ENCODE data around the gene GPR31. TPM values are rescaled to one million over a fixed set of nuclear protein-coding genes. Genes with fewer than 3 reads are reported as not detected.

The GPR31 gene
- total RNA-seq, 4 donors from 2014 or later = not detected

DNA sequence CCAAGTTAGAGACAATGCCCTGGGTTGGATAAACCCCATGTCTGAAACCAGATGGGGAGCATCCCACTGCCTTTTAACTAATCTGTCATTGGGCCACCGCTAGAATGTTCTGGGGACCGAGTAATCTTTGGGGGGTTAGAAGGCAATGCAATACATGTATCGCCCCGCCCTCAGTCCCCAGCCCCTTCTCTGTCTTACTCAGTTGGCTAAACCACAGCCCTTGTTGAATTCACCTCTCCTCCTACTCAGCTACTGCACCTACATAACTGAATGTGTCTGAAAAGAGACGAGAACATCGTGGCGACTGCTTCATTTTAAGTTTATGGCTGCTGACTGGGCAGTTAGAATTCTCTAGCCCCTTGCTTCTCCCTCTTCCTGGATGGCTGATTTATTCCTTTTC is 50.0 kb downstream of the GPR31 start:
- H3K27me3 ChIP-seq = no peaks in the 10 kb centered on the region
- H3K9me3 ChIP-seq = no peaks in the 10 kb centered on the region
- ATAC-seq = no peak
- WGBS, 2 donors (ENCODE audit: low coverage in 1 of 2) = 75 to 92% methylated on average over 4 to 7 of the region's 7 CpGs
- TF ChIP-seq POLR2AphosphoS5 (IDR thresholded peaks at IDR 0.05) = no peak
- TF ChIP-seq, protein P1, sequence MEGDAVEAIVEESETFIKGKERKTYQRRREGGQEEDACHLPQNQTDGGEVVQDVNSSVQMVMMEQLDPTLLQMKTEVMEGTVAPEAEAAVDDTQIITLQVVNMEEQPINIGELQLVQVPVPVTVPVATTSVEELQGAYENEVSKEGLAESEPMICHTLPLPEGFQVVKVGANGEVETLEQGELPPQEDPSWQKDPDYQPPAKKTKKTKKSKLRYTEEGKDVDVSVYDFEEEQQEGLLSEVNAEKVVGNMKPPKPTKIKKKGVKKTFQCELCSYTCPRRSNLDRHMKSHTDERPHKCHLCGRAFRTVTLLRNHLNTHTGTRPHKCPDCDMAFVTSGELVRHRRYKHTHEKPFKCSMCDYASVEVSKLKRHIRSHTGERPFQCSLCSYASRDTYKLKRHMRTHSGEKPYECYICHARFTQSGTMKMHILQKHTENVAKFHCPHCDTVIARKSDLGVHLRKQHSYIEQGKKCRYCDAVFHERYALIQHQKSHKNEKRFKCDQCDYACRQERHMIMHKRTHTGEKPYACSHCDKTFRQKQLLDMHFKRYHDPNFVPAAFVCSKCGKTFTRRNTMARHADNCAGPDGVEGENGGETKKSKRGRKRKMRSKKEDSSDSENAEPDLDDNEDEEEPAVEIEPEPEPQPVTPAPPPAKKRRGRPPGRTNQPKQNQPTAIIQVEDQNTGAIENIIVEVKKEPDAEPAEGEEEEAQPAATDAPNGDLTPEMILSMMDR (IDR thresholded peaks at IDR 0.05) = no peak
- TF ChIP-seq POLR2A (IDR thresholded peaks at IDR 0.05) = no peak
- no peak for TF ChIP-seq EP300 (IDR thresholded peaks at IDR 0.05)
- no peaks in the 10 kb centered on the region for H3K4me1 ChIP-seq
- no peak overlapping the region for H3K4me3 ChIP-seq
- H3K36me3 ChIP-seq = no peaks in the 10 kb centered on the region
- no peak overlapping the region for H3K27ac ChIP-seq

DNA sequence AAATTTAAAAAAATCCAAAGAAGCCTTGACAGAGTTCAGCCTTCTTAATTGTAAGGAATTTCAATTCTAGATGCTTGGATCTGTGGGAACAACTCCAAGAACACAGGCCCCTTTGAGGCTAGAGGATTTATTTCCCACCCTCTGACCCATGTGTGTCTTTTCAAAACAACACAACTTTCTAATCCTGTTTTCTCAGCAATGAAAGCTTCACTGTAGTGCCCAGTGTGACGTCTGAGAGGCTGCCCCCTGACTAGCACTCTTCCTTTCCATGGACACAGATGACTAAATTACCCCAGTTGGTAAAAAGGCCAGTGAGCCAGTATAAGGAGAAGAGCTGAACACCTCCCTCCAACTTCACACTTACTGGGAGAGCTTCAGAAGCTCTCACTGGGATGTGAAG is 51.4 kb downstream of the GPR31 start:
- no peak for ATAC-seq
- TF ChIP-seq EP300 (IDR thresholded peaks at IDR 0.05) (no peak), POLR2AphosphoS5 (IDR thresholded peaks at IDR 0.05) (no peak), POLR2A (IDR thresholded peaks at IDR 0.05) (no peak)
- TF ChIP-seq, protein P1 (IDR thresholded peaks at IDR 0.05) = no peak
- WGBS, 2 donors (ENCODE audit: low coverage in 1 of 2) = 21% methylated on average over 1 of the region's 1 CpG; no CpG with 5 or more reads in 1 of the 2 donors
- Histone ChIP-seq H3K9me3 (no peaks in the 10 kb centered on the region), H3K27ac (no peak overlapping the region), H3K27me3 (no peaks in the 10 kb centered on the region), H3K4me1 (no peaks in the 10 kb centered on the region), H3K36me3 (no peaks in the 10 kb centered on the region), H3K4me3 (no peak overlapping the region)

Other genes with a start within 250 kb of the GPR31 start
- 10 to 100 TPM; 18.4 to 46.6 (median 26.2) TPM for gene RNASET2, start 201.4 kb downstream of the GPR31 start, total RNA-seq
- gene CEP43, start 158.6 kb downstream of the GPR31 start, total RNA-seq = 10 to 100 TPM; 10.9 to 17.9 (median 11.7) TPM
- gene CCR6, start 34.9 kb downstream of the GPR31 start, total RNA-seq = not detected
- not detected for gene UNC93A, start 133.3 kb upstream of the GPR31 start, total RNA-seq
- not detected for gene TTLL2, start 167.1 kb upstream of the GPR31 start, total RNA-seq